OCI-LY7 (cell line): Measurements from ENCODE around the gene KRT9.

ENCODE experiments used
- CTCF ChIP-seq: fragments of 200-600 bp; sonication (generic); conservative IDR thresholded peaks from 2 replicates; pipeline ENCODE4 v1.5.1; 2014; ENCODE audit warnings: mild to moderate bottlenecking, antibody characterized with exemption, low read length, moderate library complexity, mixed read lengths
- EZH2phosphoT487 ChIP-seq: fragments of 200-600 bp; sonication (generic); IDR thresholded peaks from 2 replicates; pipeline ENCODE4 v1.6.1; 2018; ENCODE audit warnings: low read depth, borderline replicate concordance, mild to moderate bottlenecking, mixed run types, antibody characterized with exemption, low read length, moderate library complexity, mixed read lengths

GRCh38 chr17:41580244-41580575 lies 8.4 kb upstream of the KRT9 start:
- TF ChIP-seq CTCF (no peak), EZH2phosphoT487 (no peak)
